Loucy (cell line): ENCODE results near the gene CCDC66.

ENCODE experiments used
- EZH2phosphoT487 ChIP-seq: fragments of 200-600 bp; IDR thresholded peaks from 2 replicates; pipeline ENCODE4 v1.6.1; 2018; ENCODE audit warnings: antibody characterized with exemption, mild to moderate bottlenecking, moderate library complexity, borderline replicate concordance
- TF ChIP-seq, protein P1 (sequence below): fragments of 200-600 bp; sonication (generic); conservative IDR thresholded peaks from 2 replicates; pipeline ENCODE4 v1.5.1; 2014; ENCODE audit warnings: mild to moderate bottlenecking, antibody characterized with exemption, low read length

DNA sequence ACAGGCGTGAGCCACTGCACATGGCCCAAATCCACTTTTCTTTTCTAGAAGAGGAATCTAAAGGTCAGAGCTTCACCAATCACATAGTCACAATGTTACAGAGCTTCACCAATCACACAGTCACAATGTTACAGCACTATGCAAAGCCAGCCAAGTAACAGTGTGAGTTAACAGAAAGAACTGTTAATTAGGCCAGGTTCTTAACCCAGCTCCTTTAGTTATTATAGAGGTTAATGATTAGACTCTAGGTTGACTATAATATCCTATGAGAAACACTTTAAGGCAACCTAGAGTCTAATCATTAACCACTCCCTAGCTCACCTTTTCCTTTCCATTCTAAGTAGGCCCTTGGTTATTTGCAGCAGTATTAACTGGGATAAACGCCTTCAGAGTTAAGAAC is 72.1 kb downstream of the CCDC66 start:
- TF ChIP-seq, protein P1, sequence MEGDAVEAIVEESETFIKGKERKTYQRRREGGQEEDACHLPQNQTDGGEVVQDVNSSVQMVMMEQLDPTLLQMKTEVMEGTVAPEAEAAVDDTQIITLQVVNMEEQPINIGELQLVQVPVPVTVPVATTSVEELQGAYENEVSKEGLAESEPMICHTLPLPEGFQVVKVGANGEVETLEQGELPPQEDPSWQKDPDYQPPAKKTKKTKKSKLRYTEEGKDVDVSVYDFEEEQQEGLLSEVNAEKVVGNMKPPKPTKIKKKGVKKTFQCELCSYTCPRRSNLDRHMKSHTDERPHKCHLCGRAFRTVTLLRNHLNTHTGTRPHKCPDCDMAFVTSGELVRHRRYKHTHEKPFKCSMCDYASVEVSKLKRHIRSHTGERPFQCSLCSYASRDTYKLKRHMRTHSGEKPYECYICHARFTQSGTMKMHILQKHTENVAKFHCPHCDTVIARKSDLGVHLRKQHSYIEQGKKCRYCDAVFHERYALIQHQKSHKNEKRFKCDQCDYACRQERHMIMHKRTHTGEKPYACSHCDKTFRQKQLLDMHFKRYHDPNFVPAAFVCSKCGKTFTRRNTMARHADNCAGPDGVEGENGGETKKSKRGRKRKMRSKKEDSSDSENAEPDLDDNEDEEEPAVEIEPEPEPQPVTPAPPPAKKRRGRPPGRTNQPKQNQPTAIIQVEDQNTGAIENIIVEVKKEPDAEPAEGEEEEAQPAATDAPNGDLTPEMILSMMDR, result no peak
- no peak for TF ChIP-seq EZH2phosphoT487
